Memory B cell (primary cell): ENCODE measurements around the gene XYLB.

Experiments used
- ATAC-seq: fragments of 150-1000 bp; cut with Tn5 transposase; 2 replicates; pipeline ENCODE4 v1.10.0; 2021; ENCODE audit warnings: low read depth, mild to moderate bottlenecking, moderate library complexity
- DNase-seq, 2 donors: peaks; one replicate each; pipeline ENCODE4 v3.0.0; 2022; ENCODE audit warnings: low spot score in 2 of 2
- H3K27ac Mint-ChIP-seq: one replicate; pipeline ENCODE4 v1.8.0; 2022; ENCODE audit warnings: mild to moderate bottlenecking, moderate library complexity, mixed read lengths
- H3K27me3 Mint-ChIP-seq: one replicate; pipeline ENCODE4 v1.8.0; 2022; ENCODE audit warnings: mixed read lengths
- H3K36me3 Mint-ChIP-seq: one replicate; pipeline ENCODE4 v1.8.0; 2022; ENCODE audit warnings: mild to moderate bottlenecking, mixed read lengths
- H3K4me1 Mint-ChIP-seq: one replicate; pipeline ENCODE4 v1.8.0; 2022; ENCODE audit warnings: mixed read lengths
- H3K4me3 Mint-ChIP-seq: one replicate; pipeline ENCODE4 v1.8.0; 2022; ENCODE audit warnings: mild to moderate bottlenecking, moderate library complexity, mixed read lengths
- H3K9me3 Mint-ChIP-seq: one replicate; pipeline ENCODE4 v1.8.0; 2022; ENCODE audit warnings: mixed read lengths

XYLB gene

GRCh38 chr3:38455639-38456430 lies 109.2 kb downstream of the XYLB start:
- H3K4me3 Mint-ChIP-seq = peak overlapping the region; percentile 88
- peaks cover 14% of the 10 kb centered on the region for H3K4me1 Mint-ChIP-seq
- DNase-seq (no peak), ATAC-seq (no peak)
- no peaks in the 10 kb centered on the region for H3K36me3 Mint-ChIP-seq
- peaks cover 6% of the 10 kb centered on the region for H3K27me3 Mint-ChIP-seq
- no peak overlapping the region for H3K27ac Mint-ChIP-seq
- no peaks in the 10 kb centered on the region for H3K9me3 Mint-ChIP-seq

GRCh38 chr3:38457111-38458003 lies 110.8 kb downstream of the XYLB start:
- H3K27me3 Mint-ChIP-seq = peaks cover 2% of the 10 kb centered on the region
- no peak overlapping the region for H3K27ac Mint-ChIP-seq
- peaks cover 14% of the 10 kb centered on the region for H3K4me1 Mint-ChIP-seq
- DNase-seq (peak in 1 of 2 donors; percentile 2), ATAC-seq (no peak)
- no peaks in the 10 kb centered on the region for H3K36me3 Mint-ChIP-seq
- H3K4me3 Mint-ChIP-seq = no peak overlapping the region
- no peaks in the 10 kb centered on the region for H3K9me3 Mint-ChIP-seq

- DNase-seq (no peak), ATAC-seq (no peak)
- Mint-ChIP-seq H3K4me3 (no peak overlapping the region), H3K9me3 (no peaks in the 10 kb centered on the region), H3K36me3 (no peaks in the 10 kb centered on the region), H3K4me1 (peaks cover 9% of the 10 kb centered on the region), H3K27me3 (peaks cover 2% of the 10 kb centered on the region), H3K27ac (no peak overlapping the region)
These were observed 112.4 kb downstream of the XYLB start for GRCh38 chr3:38458796-38459498.

DNA sequence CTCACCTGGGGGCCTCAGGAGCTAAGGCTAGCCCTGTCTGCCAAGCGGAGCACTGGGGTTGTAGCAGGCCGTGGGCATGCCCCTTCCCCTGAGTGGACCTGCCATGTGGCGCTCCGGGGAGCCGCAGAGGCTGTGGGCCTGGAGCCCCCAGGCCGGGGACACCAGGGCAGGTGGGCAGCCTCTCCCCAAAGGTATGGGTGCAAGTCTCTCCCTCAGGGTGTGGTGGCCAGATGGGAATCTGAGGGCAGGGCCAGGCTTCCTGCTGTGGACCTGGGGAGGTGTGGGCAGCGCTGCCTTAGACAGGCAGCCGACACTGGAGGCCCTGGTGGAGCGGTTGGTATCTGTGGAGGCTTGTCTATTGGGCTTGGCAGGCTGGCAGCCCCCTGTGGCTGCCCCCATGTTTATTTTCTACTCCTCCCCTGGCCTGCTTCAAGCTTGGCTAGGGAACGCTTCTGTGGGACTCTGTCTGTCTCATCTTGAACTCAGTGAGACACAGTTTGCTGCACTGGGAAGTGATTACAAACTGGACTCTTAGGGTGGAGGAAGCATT lies 113.0 kb downstream of the XYLB start:
- no peaks in the 10 kb centered on the region for H3K9me3 Mint-ChIP-seq
- H3K4me1 Mint-ChIP-seq = peaks cover 7% of the 10 kb centered on the region
- H3K27ac Mint-ChIP-seq = no peak overlapping the region
- no peak for DNase-seq
- no peak overlapping the region for H3K4me3 Mint-ChIP-seq
- ATAC-seq = no peak
- no peaks in the 10 kb centered on the region for H3K36me3 Mint-ChIP-seq
- H3K27me3 Mint-ChIP-seq = no peaks in the 10 kb centered on the region

DNA sequence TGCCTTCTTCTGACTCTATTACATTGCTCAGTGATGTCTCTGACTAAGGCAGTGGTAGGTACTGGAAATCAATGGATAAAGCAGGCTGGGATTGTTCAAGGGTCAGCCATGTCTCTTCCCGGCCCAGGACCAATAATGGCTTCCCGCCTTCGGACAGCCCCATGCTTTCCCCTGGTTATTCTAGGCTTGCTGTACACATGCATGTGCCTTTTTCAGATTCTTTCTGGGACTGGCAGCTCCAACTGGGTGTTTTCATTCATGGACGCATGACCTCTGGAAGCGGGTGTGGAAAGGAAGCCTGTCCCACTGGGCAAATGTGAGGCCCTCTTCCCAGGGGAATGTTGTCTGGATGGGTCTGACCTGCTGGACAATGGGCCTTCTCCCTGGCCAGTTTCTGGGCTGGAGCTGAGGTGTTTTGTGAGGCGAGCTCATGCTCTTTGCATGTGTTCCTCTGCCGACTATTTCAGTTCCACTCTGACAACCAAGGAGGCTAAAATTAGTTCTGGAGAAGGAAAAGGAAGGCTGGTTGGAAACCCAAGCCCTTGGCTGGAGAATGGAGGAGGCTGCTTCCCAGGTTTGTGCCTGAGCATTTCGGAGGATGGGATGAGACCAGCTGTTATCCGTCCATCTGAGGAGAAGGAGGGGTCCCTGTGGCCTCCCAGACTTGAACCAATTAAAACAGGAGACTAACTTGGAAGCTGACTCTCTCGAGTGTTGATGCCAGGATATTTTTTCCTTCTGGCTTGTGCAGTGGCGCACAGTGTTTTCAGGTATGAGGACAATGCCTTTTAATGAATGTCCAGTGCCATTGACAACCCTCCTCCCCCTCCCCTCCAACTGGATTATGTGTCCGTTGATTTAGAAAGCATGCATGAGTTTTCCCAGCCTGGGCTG lies 114.0 kb downstream of the XYLB start:
- Mint-ChIP-seq H3K4me3 (no peak overlapping the region), H3K9me3 (peaks cover 3% of the 10 kb centered on the region)

More for the DNA sequence above, 114.0 kb downstream of the XYLB start:
- ATAC-seq (no peak), DNase-seq (no peak)
- H3K4me1 Mint-ChIP-seq = peaks cover 3% of the 10 kb centered on the region
- no peak overlapping the region for H3K27ac Mint-ChIP-seq
- H3K36me3 Mint-ChIP-seq = peaks cover 2% of the 10 kb centered on the region
- H3K27me3 Mint-ChIP-seq = peaks cover 1% of the 10 kb centered on the region
